Mesothelial cell of epicardium (in vitro differentiated cells): ENCODE measurements around the gene CBX4. TPM values are rescaled to one million over a fixed set of nuclear protein-coding genes. Genes with fewer than 3 reads are reported as not detected.

Experiments used
- DNase-seq, 2 experiments: peaks; one replicate each; pipeline ENCODE4 v3.0.0; 2021; ENCODE audit warnings: low spot score in 2 of 2; ENCODE audit not compliant: unreplicated experiment in 2 of 2
- H3K27ac Mint-ChIP-seq: 2 replicates; pipeline ENCODE4 v1.8.0; 2021; ENCODE audit warnings: mixed read lengths
- H3K27me3 Mint-ChIP-seq: 2 replicates; pipeline ENCODE4 v1.8.0; 2021; ENCODE audit warnings: low read depth, mixed read lengths
- H3K36me3 Mint-ChIP-seq: 2 replicates; pipeline ENCODE4 v1.8.0; 2021; ENCODE audit warnings: mixed read lengths
- H3K4me1 Mint-ChIP-seq: 2 replicates; pipeline ENCODE4 v1.8.0; 2021; ENCODE audit warnings: mixed read lengths
- H3K4me3 Mint-ChIP-seq: 2 replicates; pipeline ENCODE4 v1.8.0; 2021; ENCODE audit warnings: mild to moderate bottlenecking, moderate library complexity, mixed read lengths
- H3K9me3 Mint-ChIP-seq: 2 replicates; pipeline ENCODE4 v1.8.0; 2021; ENCODE audit warnings: mixed read lengths
- total RNA-seq: library from RNA; stranded (reverse); gene quantifications from 3 replicates; pipeline ENCODE4 v1.2.1, GENCODE V29; 2021
- TF ChIP-seq, protein P1 (sequence below): fragments of 200-600 bp; sonication (generic); IDR thresholded peaks from one replicate; pipeline ENCODE4 v1.5.0; 2021; ENCODE audit warnings: antibody characterized with exemption; ENCODE audit not compliant: unreplicated experiment

The CBX4 gene
- total RNA-seq, 1 donor from 2014 or later = 32.1 TPM

DNA sequence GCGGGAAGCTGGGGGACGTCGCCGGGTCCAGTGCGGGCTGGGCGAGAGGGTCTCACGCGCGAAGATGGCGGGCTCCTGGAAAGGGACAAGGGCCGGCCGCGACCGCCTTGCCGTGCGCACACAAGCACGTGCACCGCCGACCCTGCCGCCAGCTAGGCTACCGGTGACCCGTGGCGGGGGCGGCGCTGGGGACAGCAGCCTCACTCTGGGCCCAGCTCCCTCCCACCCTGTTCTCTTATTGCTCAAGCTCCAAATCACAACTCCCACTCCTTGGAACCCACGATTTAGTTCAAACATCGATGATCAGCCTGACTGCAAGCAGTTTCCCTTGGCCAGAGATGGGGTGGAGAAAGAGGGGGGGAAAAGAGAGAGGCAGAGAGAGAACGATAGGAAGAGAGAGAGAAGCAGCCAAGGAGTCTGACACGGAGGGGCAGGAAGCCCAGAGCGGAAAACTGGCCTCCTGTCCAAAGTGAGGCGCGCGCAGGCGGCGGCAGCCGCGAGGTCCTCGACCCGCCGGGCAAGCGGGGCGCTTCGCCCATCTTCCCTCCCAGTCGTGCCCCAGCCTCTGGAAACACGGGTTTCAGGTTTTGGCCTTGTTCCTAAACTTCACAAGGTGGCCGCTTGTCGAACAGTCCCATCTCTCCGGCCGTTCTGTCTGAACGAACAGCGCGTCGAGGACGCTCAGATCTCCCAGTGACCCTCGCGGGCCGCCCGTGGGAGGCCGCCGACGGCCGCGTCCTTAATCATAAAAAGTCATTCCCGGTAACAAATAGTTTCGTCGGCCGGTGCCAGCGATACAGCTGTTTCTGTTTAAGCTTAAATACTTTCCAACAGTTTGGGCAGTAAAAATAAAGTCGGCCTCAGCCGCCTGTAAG lies 40.7 kb downstream of the CBX4 start:
- Mint-ChIP-seq H3K4me1 (peaks cover 33% of the 10 kb centered on the region), H3K4me3 (peak overlapping the region; percentile 59), H3K9me3 (no peaks in the 10 kb centered on the region), H3K27me3 (peaks cover 55% of the 10 kb centered on the region), H3K27ac (peak overlapping the region; percentile 43), H3K36me3 (no peaks in the 10 kb centered on the region)
- TF ChIP-seq, protein P1, sequence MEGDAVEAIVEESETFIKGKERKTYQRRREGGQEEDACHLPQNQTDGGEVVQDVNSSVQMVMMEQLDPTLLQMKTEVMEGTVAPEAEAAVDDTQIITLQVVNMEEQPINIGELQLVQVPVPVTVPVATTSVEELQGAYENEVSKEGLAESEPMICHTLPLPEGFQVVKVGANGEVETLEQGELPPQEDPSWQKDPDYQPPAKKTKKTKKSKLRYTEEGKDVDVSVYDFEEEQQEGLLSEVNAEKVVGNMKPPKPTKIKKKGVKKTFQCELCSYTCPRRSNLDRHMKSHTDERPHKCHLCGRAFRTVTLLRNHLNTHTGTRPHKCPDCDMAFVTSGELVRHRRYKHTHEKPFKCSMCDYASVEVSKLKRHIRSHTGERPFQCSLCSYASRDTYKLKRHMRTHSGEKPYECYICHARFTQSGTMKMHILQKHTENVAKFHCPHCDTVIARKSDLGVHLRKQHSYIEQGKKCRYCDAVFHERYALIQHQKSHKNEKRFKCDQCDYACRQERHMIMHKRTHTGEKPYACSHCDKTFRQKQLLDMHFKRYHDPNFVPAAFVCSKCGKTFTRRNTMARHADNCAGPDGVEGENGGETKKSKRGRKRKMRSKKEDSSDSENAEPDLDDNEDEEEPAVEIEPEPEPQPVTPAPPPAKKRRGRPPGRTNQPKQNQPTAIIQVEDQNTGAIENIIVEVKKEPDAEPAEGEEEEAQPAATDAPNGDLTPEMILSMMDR = no peak
- peak in 1 of 2 experiments; percentile 52 for DNase-seq

DNA sequence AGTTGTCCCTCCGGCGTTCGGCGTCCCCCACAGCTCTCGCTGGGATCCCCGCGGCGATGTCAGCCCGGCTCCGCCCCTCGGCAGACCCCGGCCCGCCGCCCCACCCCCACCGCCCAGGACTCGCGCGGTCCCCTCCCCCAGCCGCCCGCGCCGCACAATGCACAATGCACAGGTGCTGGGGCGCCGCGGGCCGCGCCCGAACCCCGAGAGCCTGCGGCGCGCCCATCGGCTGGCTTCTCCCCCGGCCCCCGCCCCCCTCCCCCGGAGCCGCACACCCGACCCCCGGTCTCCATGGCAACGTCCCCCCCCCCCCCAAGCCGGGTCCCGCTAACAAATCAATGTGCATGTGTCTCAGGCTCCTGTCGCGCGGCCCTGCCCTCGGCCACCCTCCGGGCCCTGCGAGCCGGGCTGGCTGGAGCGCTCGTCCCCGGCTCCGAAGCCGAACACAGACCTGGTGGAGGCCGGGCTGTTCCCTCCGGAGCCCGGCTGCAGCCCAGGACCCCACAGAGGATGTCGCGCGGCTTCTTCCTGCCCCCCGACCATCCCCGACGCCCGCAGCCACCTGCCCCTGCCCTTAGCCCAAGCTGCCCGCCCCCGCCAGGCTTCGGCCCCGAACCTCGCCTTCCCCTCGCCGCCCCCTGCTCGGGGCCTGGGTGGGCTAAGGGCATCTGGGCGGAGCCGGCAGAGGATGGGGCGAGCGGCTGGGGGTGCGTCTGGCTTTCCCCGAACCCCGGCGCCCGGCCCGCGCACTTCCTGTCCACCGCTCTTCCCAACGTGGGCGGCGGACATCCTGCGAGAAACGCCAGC lies 41.5 kb downstream of the CBX4 start:
- peaks cover 35% of the 10 kb centered on the region for H3K4me1 Mint-ChIP-seq
- H3K4me3 Mint-ChIP-seq = peak overlapping the region; percentile 84
- no peak for DNase-seq
- H3K36me3 Mint-ChIP-seq = no peaks in the 10 kb centered on the region
- H3K27me3 Mint-ChIP-seq = peaks cover 47% of the 10 kb centered on the region
- H3K9me3 Mint-ChIP-seq = no peaks in the 10 kb centered on the region
- no peak overlapping the region for H3K27ac Mint-ChIP-seq
- TF ChIP-seq, protein P1 = no peak

DNA sequence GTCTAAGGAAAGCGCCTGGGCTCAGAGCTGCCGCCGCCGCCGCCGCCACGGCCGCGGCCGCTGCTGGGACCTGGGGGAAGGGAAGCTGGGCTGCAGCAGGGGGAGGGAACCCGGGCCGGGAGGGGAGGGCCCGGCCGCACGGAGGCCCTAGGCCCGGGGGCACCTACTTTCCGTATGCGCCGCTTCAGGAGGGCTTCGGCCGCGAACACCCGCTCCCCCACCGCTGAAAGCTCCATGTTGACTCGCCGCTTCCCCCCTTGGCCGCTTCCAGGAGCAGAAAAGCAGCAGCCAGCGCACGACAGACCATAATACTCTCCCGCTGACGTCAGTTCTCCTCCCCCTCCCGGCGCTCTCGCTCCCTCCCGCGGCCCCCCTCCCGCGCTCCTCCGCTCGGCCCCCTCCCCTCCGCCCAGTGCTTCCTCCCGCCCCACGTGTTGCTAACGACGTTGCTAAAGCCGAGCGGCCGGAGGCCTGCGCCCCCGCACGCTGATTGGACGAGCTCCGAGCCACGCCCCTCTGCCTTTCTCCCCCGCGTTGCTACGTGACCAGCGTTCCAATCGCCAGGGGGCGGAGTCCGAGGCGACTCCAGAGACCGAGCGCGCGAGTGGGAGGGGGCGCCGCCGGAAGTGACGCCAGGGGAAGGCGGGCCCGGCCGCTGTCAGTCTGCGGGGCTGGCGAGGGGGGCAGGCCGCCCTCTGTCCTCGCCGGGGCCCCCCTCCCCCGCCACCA lies 42.3 kb downstream of the CBX4 start, which contains the start of gene CBX8:
CBX8 (minus strand) TSS at position 315 of the 729 bp plus-strand sequence; CDS start at position 236, 79 bp downstream.
- Mint-ChIP-seq H3K4me3 (peak within 1 kb of the TSS; percentile 84), H3K27ac (peak within 1 kb of the TSS; percentile 89), H3K4me1 (peaks cover 41% of the 10 kb centered on the region), H3K27me3 (peaks cover 47% of the 10 kb centered on the region), H3K36me3 (no peaks in the 10 kb centered on the region), H3K9me3 (no peaks in the 10 kb centered on the region)
- DNase-seq = peak; percentile 100
- TF ChIP-seq, protein P1 = peak; percentile 26

DNA sequence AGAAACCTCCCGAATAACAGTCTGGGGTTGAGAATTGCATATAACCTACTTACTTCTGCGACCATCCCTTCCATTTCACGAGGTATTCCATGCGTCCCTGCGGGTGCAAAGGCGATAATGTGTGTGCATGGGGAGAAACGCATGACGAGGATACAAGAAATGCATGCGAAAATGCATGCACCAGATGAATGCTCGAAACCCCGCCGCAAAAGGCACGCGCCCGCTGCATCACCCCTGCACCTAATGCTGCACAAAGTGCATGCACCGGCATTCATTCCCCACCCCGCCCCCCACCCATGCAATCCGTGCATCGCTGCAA lies 42.8 kb downstream of the CBX4 start:
- Mint-ChIP-seq H3K27me3 (peaks cover 47% of the 10 kb centered on the region), H3K36me3 (no peaks in the 10 kb centered on the region), H3K4me1 (peaks cover 43% of the 10 kb centered on the region), H3K9me3 (no peaks in the 10 kb centered on the region), H3K4me3 (peak overlapping the region; percentile 84), H3K27ac (peak overlapping the region; percentile 81)
- TF ChIP-seq, protein P1 = no peak
- DNase-seq = no peak

DNA sequence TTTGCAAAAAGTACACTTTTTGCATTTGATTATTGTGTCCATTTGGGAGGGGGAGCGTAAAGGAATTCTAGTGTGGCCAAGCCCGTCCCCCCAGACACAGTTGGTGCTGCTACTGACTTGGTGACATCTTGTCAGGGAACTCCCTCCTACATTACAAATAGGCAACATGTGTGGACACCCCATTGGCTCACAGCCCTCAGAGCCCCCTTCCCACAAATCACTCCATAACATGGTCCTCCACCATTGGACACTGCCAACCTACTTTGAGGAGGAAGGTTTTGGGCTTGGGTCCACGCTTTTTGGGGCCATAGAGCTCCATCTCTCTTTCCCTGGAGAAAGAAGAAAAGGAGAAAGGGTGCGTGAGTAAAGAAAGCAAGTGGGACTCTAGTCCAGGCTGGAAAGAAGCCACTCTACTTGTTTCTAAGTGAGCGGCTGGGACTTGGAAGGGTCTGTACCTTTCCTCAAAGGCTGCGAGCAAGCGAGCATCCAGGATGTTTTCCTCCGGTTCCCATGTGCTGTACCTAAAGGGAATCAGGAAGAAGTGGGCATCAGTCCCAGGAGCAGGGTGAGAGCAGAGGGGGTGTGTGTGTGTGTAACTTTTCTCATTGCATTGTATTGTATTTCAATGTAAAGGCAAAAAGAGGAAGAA lies 43.3 kb downstream of the CBX4 start:
- peaks cover 47% of the 10 kb centered on the region for H3K27me3 Mint-ChIP-seq

More for the DNA sequence above, 43.3 kb downstream of the CBX4 start:
- H3K27ac Mint-ChIP-seq = peak overlapping the region; percentile 81
- no peaks in the 10 kb centered on the region for H3K9me3 Mint-ChIP-seq
- no peaks in the 10 kb centered on the region for H3K36me3 Mint-ChIP-seq
- DNase-seq = no peak
- H3K4me1 Mint-ChIP-seq = peaks cover 43% of the 10 kb centered on the region
- TF ChIP-seq, protein P1 = no peak
- peak overlapping the region; percentile 84 for H3K4me3 Mint-ChIP-seq
